GM12878 (cell line): ENCODE results near the gene LRP5. TPM values are rescaled to one million over a fixed set of nuclear protein-coding genes. Genes with fewer than 3 reads are reported as not detected.

ENCODE experiments used
- ATAC-seq: fragments of 200-7000 bp; cut with Tn5 transposase; 3 replicates; pipeline ENCODE4 v1.9.1; 2020; ENCODE audit warnings: mild to moderate bottlenecking, moderate library complexity
- BruUV-seq: library from RNA; stranded (reverse); fragments of 400-500 nt; replicated peaks from 2 replicates; lab custom pipeline; 2021; lab: Mats Ljungman, UMichigan
- CTCF ChIA-PET: fragments of 300-600 bp; sonication (Branson Sonifier 250); formaldehyde crosslinking; extraction: SDS; loops from one replicate; lab custom pipeline; 2021; ENCODE audit warnings: inconsistent platforms; lab: Yijun Ruan, JAX
- POLR2A ChIA-PET: fragments of 350-600 bp; formaldehyde crosslinking; extraction: SDS; loops from one replicate; lab custom pipeline; 2021; ENCODE audit warnings: inconsistent platforms; lab: Charles Lee
- RAD21 ChIA-PET: fragments of 300-600 bp; sonication (Branson Sonifier 250); formaldehyde crosslinking; loops from one replicate; lab custom pipeline; 2023; ENCODE audit warnings: antibody characterized with exemption; ENCODE audit not compliant: unreplicated experiment; lab: Charles Lee
- SMC1A ChIA-PET: fragments of 300-600 bp; sonication (Branson Sonifier 250); formaldehyde crosslinking; loops from one replicate; lab custom pipeline; 2023; ENCODE audit not compliant: unreplicated experiment, uncharacterized antibody; lab: Charles Lee
- DNase-seq: peaks from one replicate; pipeline ENCODE4 v3.0.0-alpha.2; 2011; ENCODE audit warnings: low read depth, low spot score
- FAIRE-seq: peaks from 3 replicates; lab custom pipeline; 2011; peaks lifted over from hg19 to GRCh38; lab: Jason Lieb, UNC
- H2AFZ ChIP-seq: 2 replicates; pipeline ENCODE4 v1.6.0; 2011; ENCODE audit warnings: low read depth, low read length, control low read depth; ENCODE audit not compliant: control insufficient read depth
- H3K27ac ChIP-seq: 2 replicates; pipeline ENCODE4 v1.5.1; 2011; ENCODE audit warnings: control low read depth; ENCODE audit not compliant: control insufficient read depth, insufficient read depth
- H3K27me3 ChIP-seq, 2 experiments: replicated peaks in 1 of 2; 2 replicates each; pipeline versions ENCODE4 v1.6.0 to v1.6.1; 2011; ENCODE audit warnings: low read length in 1 of 2; ENCODE audit not compliant: control insufficient read depth in 2 of 2, insufficient read depth in 2 of 2
- H3K36me3 ChIP-seq, 2 experiments: 2 replicates each; pipeline ENCODE4 v1.5.1; 2011; ENCODE audit warnings: low read length in 1 of 2; ENCODE audit not compliant: control insufficient read depth in 2 of 2, insufficient read depth in 2 of 2
- H3K4me1 ChIP-seq: 2 replicates; pipeline ENCODE4 v1.6.1; 2011; ENCODE audit warnings: mild to moderate bottlenecking, low read length, moderate library complexity, mixed read lengths; ENCODE audit not compliant: control insufficient read depth, insufficient read depth
- H3K4me2 ChIP-seq: 2 replicates; pipeline ENCODE4 v1.6.0; 2011; ENCODE audit warnings: control low read depth; ENCODE audit not compliant: control insufficient read depth, insufficient read depth
- H3K4me3 ChIP-seq: fragments of 200-600 bp; sonication (generic); 2 replicates; pipeline ENCODE4 v1.5.1; 2016
- H3K79me2 ChIP-seq: 2 replicates; pipeline ENCODE4 v1.6.0; 2011; ENCODE audit warnings: low read length; ENCODE audit not compliant: control insufficient read depth, insufficient read depth
- H3K9ac ChIP-seq: 2 replicates; pipeline ENCODE4 v1.8.0; 2011; ENCODE audit warnings: low read length, control low read depth, mixed read lengths; ENCODE audit not compliant: control insufficient read depth, insufficient read depth
- H3K9me3 ChIP-seq: replicated peaks from 3 replicates; pipeline ENCODE4 v1.5.1; 2011; ENCODE audit warnings: mild to moderate bottlenecking, low read length; ENCODE audit not compliant: control insufficient read depth, insufficient read depth
- H4K20me1 ChIP-seq: 2 replicates; pipeline ENCODE4 v1.6.0; 2011; ENCODE audit not compliant: control insufficient read depth, insufficient read depth
- CHD1 ChIP-seq: IDR thresholded peaks from 2 replicates; pipeline ENCODE4 v1.6.1; 2012; ENCODE audit warnings: low read depth, low read length, improper control_type of control experiment
- EP300 ChIP-seq, 2 experiments: fragments of 150-350 bp in 1 of 2; IDR thresholded peaks; 2 replicates each; pipeline ENCODE4 v1.6.1; 2011 to 2012; ENCODE audit warnings: low read depth in 2 of 2, low read length in 2 of 2, borderline replicate concordance in 1 of 2, improper control_type of control experiment in 1 of 2, inconsistent platforms in 1 of 2; ENCODE audit not compliant: control insufficient read depth in 1 of 2
- STAT3 ChIP-seq: IDR thresholded peaks from 2 replicates; pipeline ENCODE4 v1.6.1; 2011; ENCODE audit warnings: low read depth, low read length, improper control_type of control experiment
- TARDBP ChIP-seq: IDR thresholded peaks from 2 replicates; pipeline ENCODE4 v1.6.1; 2016; ENCODE audit warnings: borderline replicate concordance
- ZBTB11 ChIP-seq: fragments of 450-650 bp; formaldehyde crosslinking; IDR thresholded peaks from 2 replicates; pipeline ENCODE4 v1.5.0; 2022; ENCODE audit warnings: mild to moderate bottlenecking, missing genetic modification characterization
- WGBS: methylation state at CpG from one replicate; pipeline ENCODE4 v1.1.6; 2016; ENCODE audit warnings: low lambda C conversion rate; ENCODE audit not compliant: insufficient replicate concordance, insufficient coverage; ENCODE audit errors: missing lambda C conversion rate; 5-methylcytosine and 5-hydroxymethylcytosine counted together
- in situ Hi-C: fragments of 300-500 bp; cut with MboI; formaldehyde crosslinking; loops from 9 replicates; pipeline ENCODE4 v1.14.3; 2018; ENCODE audit warnings: mixed read lengths
- intact Hi-C: fragments of 100-400 bp; cut with micrococcal nuclease; formaldehyde crosslinking; loops from one replicate; pipeline ENCODE4 v1.14.2; 2022; ENCODE audit not compliant: unreplicated experiment
- polyA plus RNA-seq, 11 experiments: library from polyadenylated mRNA; depleted of rRNA in 4 of 11; unstranded in 6 of 11; stranded (reverse) in 5 of 11; fragments of >200 nt; fragmentation: Nextera tagmentation in 4 of 11; fragmentation: Illumina TruSeq in 1 of 11; extraction: Ambion mirVana in 4 of 11; extraction: Trizol in 1 of 11; gene quantifications; 1 replicate in 1 of 11; 2 replicates in 10 of 11; pipeline versions ENCODE4 v1.2.1 to v1.2.3, GENCODE V29; 2011 to 2016; ENCODE audit warnings: inconsistent platforms in 2 of 11, missing spikeins in 2 of 11, low read depth in 1 of 11
- total RNA-seq, 4 experiments: library from RNA; depleted of rRNA in 3 of 4; stranded (reverse); fragments of >200 nt in 3 of 4; fragmentation: Illumina TruSeq in 1 of 4; extraction: Trizol in 1 of 4; gene quantifications; 2 replicates each; pipeline versions ENCODE4 v1.2.1 to v1.2.3, GENCODE V29; 2013 to 2021

The LRP5 gene
- total and polyA plus RNA-seq, 10 of the 15 experiments (the other 5 are each of a cell fraction or from before 2014, with no cell fraction given) = 0.37 to 34.0 (median 6.6) TPM

DNA sequence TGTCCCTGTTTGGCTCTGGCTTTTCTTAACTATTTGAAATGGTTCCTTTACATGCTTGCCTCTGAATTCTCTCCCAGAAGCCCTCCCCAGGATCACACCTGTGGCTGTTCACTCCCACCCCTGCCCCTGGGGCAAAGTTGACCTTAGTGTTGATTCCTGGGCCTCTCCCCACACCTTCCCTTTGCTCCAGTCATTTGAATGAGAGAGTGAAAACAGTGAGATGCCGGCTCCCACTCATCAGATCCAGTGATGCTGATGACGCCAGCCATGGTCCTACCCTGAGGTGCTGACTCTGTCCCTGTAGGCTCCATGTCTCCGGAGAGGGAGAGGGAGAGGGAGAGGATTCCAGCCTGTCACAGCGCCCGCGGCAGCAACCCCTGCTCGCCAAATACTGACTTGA lies 40.7 kb downstream of the LRP5 start (continued):
- no peak for TF ChIP-seq ZBTB11 (CRISPR knock-in tag)
- TF ChIP-seq CHD1 = no peak

DNA sequence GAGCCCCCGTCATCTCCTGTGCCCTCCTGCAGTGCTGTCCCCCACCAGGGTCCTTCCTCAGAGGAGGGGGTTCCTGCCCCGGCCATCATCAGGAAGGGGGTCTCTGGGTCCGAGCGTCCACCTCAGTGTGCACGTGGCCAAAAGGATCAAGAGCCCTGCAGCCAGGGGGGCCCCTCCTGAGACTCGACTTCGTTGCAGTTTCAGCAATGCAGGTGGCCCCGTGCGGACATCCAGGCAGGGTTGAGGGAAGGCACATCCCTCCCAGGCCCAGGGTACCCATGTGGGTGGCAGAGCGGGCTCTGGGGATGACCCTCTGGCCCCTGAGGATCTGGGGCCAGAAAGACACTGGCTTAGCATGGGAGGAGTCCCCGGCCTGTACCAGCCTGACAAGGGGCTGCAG lies 41.3 kb downstream of the LRP5 start:
- Histone ChIP-seq H3K4me2 (no peak overlapping the region), H3K27ac (no peak overlapping the region), H2AFZ (no peak overlapping the region), H3K4me3 (no peak overlapping the region), H4K20me1 (no peaks in the 10 kb centered on the region), H3K9ac (no peak overlapping the region), H3K4me1 (no peaks in the 10 kb centered on the region), H3K36me3 (peaks cover 0 to under 1% of the 10 kb centered on the region in 2 experiments; a peak in 3 of 4 replicates), H3K79me2 (no peaks in the 10 kb centered on the region), H3K27me3 (no peaks in the 10 kb centered on the region), H3K9me3 (peaks cover under 1% of the 10 kb centered on the region; the same call in 1 of the 3 replicates)
- intact Hi-C loops (no loop called here), in situ Hi-C loops (no loop called here)
- POLR2A ChIA-PET = no interaction called here
- TF ChIP-seq TARDBP = no peak
- TF ChIP-seq STAT3 = no peak
- no peak for TF ChIP-seq EP300 (IDR thresholded peaks at IDR 0.05; ENCODE audit: borderline replicate concordance in 1 of 2, control insufficient read depth in 1 of 2, low read depth in 2 of 2, low read length in 2 of 2)
- CTCF ChIA-PET = no interaction called here
- WGBS = 88% methylated on average over 11 of the region's 11 CpGs
- FAIRE-seq = no peak
- DNase-seq = no peak
- RAD21 ChIA-PET = no interaction called here
- no TSS peak for BruUV-seq
- ATAC-seq = no peak
- SMC1A ChIA-PET = no interaction called here
